ENCODE data around the gene HCN1. TPM values are rescaled to one million over a fixed set of nuclear protein-coding genes. Genes with fewer than 3 reads are reported as not detected.

HCN1 gene
- total RNA-seq, 4 donors from 2014 or later, result 0.39 to 0.66 (median 0.49) TPM

DNA sequence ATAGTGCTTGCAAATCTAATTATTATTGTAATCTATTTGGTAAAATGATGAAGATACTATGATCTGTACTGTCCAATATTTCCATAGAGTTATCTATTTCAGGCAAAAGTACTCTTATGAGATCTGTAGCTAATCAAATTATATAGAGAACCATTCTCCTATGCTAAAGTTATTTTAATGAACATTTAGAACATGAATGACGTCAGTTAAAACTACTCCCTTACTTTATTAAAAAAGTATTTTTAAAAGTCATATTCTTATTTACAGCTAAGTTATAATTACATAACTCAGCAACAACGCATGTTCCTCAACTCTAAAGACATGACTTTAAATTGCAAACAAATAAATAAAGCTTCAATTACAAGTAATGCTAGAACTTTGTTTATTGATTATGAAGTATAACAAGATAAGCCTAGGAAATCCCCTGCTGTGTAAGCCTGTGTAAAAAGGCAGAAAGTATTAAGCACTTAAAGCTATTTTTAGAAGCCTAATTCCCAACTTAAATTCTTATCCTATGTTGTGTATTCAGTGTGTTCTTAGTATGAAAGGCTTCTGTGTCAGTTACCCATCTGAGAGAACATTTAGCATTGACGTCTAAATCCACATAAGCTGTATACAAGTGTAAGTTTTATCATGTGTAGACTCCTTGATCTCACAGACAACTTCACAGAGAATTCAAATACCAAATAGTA, 285.7 kb downstream of the HCN1 start:
- WGBS, result 62% methylated on average over 3 of the region's 3 CpGs
- intact Hi-C loops (cut with DNase I), result no loop called here
- Histone ChIP-seq H3K36me3 (no peaks in the 10 kb centered on the region), H3K27me3 (no peaks in the 10 kb centered on the region), H3K27ac (replicated peaks in 1 of 4) (no peak overlapping the region), H3K4me1 (no peaks in the 10 kb centered on the region), H3K9me3 (no peaks in the 10 kb centered on the region), H3K4me3 (no peak overlapping the region)
- TF ChIP-seq POLR2AphosphoS5 (IDR thresholded peaks at IDR 0.05), result no peak
- TF ChIP-seq POLR2A (IDR thresholded peaks at IDR 0.05; ENCODE audit: low read depth), result no peak
- no peak for TF ChIP-seq CTCF (IDR thresholded peaks at IDR 0.05)
- no peak for TF ChIP-seq EP300 (IDR thresholded peaks at IDR 0.05)
- no peak for DNase-seq (ENCODE audit: extremely low spot score)

- Histone ChIP-seq H3K36me3 (no peaks in the 10 kb centered on the region), H3K9me3 (no peaks in the 10 kb centered on the region), H3K4me3 (no peak overlapping the region), H3K4me1 (no peaks in the 10 kb centered on the region), H3K27ac (replicated peaks in 1 of 4) (no peak overlapping the region), H3K27me3 (no peaks in the 10 kb centered on the region)
- no peak for TF ChIP-seq EP300 (IDR thresholded peaks at IDR 0.05)
- WGBS, result 86% methylated on average over 2 of the region's 2 CpGs
- intact Hi-C loops (cut with DNase I), result no loop called here
- no peak for DNase-seq (ENCODE audit: extremely low spot score)
These were observed 288.1 kb downstream of the HCN1 start for GRCh38 chr5:45408067-45408466.

GRCh38 chr5:45402804-45403455, 293.2 kb downstream of the HCN1 start:
- no peak for DNase-seq (ENCODE audit: extremely low spot score)
- TF ChIP-seq POLR2A (IDR thresholded peaks at IDR 0.05; ENCODE audit: low read depth), result no peak
- TF ChIP-seq EP300 (IDR thresholded peaks at IDR 0.05), result no peak
- no peak for TF ChIP-seq CTCF (IDR thresholded peaks at IDR 0.05)
- no peak for TF ChIP-seq POLR2AphosphoS5 (IDR thresholded peaks at IDR 0.05)
- 90% methylated on average over 1 of the region's 1 CpG for WGBS
- intact Hi-C loops (cut with DNase I), result no loop called here
- no peaks in the 10 kb centered on the region for H3K9me3 ChIP-seq
- no peaks in the 10 kb centered on the region for H3K4me1 ChIP-seq
- no peak overlapping the region for H3K4me3 ChIP-seq
- no peaks in the 10 kb centered on the region for H3K36me3 ChIP-seq
- H3K27ac ChIP-seq (replicated peaks in 1 of 4), result no peak overlapping the region
- H3K27me3 ChIP-seq, result no peaks in the 10 kb centered on the region

DNA sequence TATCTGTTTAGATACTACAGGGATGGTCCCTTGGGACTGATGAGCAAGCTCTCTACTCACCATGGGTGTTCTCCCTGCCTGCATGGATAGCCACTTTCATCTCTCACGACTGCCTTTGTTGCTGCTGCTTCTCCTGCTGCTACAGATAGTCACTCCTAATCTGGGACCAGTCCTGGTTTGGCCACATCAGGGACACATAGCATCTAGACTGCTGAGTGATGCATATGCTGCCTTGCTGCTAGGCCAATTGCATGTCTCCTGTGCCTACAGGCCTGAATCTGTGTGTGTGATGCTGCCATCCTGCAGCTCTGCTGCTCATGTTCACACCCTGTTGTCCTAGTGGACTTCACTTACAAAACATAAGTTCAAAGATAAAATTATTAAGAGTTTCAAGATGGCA, 297.1 kb downstream of the HCN1 start:
- H3K36me3 ChIP-seq, result no peaks in the 10 kb centered on the region
- 23% methylated on average over 1 of the region's 1 CpG for WGBS
- H3K27me3 ChIP-seq, result no peaks in the 10 kb centered on the region
- no peak overlapping the region for H3K27ac ChIP-seq (replicated peaks in 1 of 4)
- no peaks in the 10 kb centered on the region for H3K4me1 ChIP-seq
- TF ChIP-seq CTCF (IDR thresholded peaks at IDR 0.05), result no peak
- no peak for TF ChIP-seq EP300 (IDR thresholded peaks at IDR 0.05)
- no peak for TF ChIP-seq POLR2A (IDR thresholded peaks at IDR 0.05; ENCODE audit: low read depth)
- no peak for TF ChIP-seq POLR2AphosphoS5 (IDR thresholded peaks at IDR 0.05)
- H3K9me3 ChIP-seq, result no peaks in the 10 kb centered on the region
- intact Hi-C loops (cut with DNase I), result no loop called here
- H3K4me3 ChIP-seq, result no peak overlapping the region
- no peak for DNase-seq (ENCODE audit: extremely low spot score)

DNA sequence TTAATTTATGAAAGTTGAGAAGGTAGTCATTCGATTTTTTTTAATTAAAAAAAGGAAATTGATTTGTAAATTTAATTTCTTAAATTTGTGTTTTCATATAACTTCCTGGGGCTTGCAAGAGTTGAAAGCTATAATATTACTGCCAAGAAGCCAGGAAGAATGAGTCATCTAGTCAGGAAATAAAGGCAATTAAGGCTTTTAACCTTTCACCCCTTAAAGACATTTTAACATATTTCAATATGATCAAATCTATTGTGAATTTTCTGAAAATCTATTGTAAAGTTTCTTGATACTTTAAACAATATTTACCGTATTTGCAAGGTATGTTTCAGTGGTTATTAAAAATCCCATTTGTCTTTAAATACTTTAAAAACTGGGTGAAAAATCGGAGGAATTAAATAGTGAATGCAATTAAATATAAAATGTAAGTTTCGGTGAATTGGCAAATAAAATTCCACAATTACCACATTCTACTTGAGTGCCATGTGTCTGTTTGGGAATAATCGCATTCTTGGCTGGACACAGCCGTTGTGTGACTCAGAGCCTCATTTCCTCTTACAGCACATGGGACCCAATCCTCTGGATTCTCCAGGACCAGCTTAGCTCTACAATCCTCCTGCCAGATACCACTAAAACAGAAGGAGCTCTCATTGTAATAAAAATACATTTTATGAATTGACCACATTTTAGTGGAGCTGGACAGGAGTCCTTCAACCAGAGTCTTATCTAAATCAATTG, 310.7 kb downstream of the HCN1 start:
- Histone ChIP-seq H3K9me3 (no peaks in the 10 kb centered on the region), H3K36me3 (no peaks in the 10 kb centered on the region), H3K4me1 (no peaks in the 10 kb centered on the region), H3K27me3 (no peaks in the 10 kb centered on the region), H3K27ac (replicated peaks in 1 of 4) (no peak overlapping the region), H3K4me3 (no peak overlapping the region)
- no peak for TF ChIP-seq EP300 (IDR thresholded peaks at IDR 0.05)
- TF ChIP-seq POLR2AphosphoS5 (IDR thresholded peaks at IDR 0.05), result no peak
- TF ChIP-seq CTCF (IDR thresholded peaks at IDR 0.05), result no peak
- TF ChIP-seq POLR2A (IDR thresholded peaks at IDR 0.05; ENCODE audit: low read depth), result no peak
- intact Hi-C loops (cut with DNase I), result no loop called here
- 72% methylated on average over 6 of the region's 6 CpGs for WGBS
- DNase-seq (ENCODE audit: extremely low spot score), result no peak
